Measurements from ENCODE around the gene POLR3E.

DNA sequence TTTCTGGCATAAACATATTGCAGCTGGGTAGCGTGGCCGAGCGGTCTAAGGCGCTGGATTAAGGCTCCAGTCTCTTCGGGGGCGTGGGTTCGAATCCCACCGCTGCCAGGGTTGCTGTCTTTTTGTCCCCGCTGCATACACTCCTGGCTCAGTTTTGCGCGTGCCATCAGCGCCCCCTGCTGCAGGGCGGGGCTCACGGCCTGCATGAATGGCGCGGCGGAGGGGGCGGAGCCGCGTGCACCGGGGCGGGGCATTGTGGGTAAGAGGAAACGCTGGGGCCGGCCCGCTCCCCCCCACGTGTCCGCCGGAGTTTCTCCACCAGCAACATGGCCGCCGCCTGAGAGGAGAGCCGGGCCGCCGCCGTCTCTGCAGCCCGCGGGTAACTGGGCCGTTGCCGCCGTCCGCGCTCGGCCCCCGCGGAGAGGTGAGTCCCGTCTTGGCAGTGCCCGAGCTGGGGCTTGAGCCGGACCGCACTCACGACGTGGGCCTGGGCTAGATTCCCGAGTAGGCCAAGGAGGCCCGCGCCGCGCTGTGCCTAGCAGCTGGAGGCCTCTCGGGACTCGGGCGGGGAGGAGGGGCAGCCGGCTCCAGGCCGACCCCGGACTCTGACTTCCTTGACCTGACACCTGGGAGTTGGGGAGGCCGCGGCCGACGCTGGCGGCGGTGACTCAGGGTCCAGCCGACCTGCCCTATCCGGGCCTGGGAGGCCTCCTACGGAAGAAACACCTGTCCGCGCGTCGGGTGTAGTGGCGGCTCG, at the start of gene POLR3E:
- TF ChIP-seq YY1 (IDR thresholded peaks at IDR 0.05; ENCODE audit: insufficient read depth, insufficient read length) (peak; percentile 74), ZNF274 (IDR thresholded peaks at IDR 0.05; ENCODE audit: low read depth, low read length) (no peak)

Measured in NT2/D1 (cell line).